IPS DF 4.7 (cell line): Measurements from ENCODE around the gene TMPRSS6.
"Not testable (repeated sequence)": the region's sequence is repeated elsewhere in the genome, so short reads cannot be mapped to it uniquely, and the experiment has no call there.

Experiments
- DNase-seq: peaks from one replicate; pipeline ENCODE4 v3.0.0-alpha.2; 2013; ENCODE audit warnings: low spot score; ENCODE audit errors: extremely low read depth

The TMPRSS6 gene

GRCh38 chr22:37088750-37089408 is 20.6 kb downstream of the TMPRSS6 start:
- DNase-seq: no peak

- no peak for DNase-seq
Measured at GRCh38 chr22:37088108-37088605, 21.4 kb downstream of the TMPRSS6 start.

GRCh38 chr22:37086184-37086583 is 23.3 kb downstream of the TMPRSS6 start:
- no peak for DNase-seq

- DNase-seq: no peak
Measured at GRCh38 chr22:37084385-37084784, 25.1 kb downstream of the TMPRSS6 start.

- no peak for DNase-seq
Measured at GRCh38 chr22:37083914-37084313, 25.6 kb downstream of the TMPRSS6 start.

GRCh38 chr22:37082251-37082873 is 27.2 kb downstream of the TMPRSS6 start:
- DNase-seq: no peak

- DNase-seq: no peak
Measured at GRCh38 chr22:37080838-37081237, 28.7 kb downstream of the TMPRSS6 start.

- no peak for DNase-seq
Measured at GRCh38 chr22:37080438-37080837, 29.1 kb downstream of the TMPRSS6 start.

GRCh38 chr22:37079668-37080171 is 29.8 kb downstream of the TMPRSS6 start:
- no peak for DNase-seq

- DNase-seq: no peak
Measured at GRCh38 chr22:37079158-37079557, 30.4 kb downstream of the TMPRSS6 start.

- DNase-seq: no peak
Measured at GRCh38 chr22:37077802-37078448, 31.6 kb downstream of the TMPRSS6 start.

GRCh38 chr22:37075822-37076433 is 33.6 kb downstream of the TMPRSS6 start:
- DNase-seq: no peak

- no peak for DNase-seq
Measured at GRCh38 chr22:37075046-37075445, 34.5 kb downstream of the TMPRSS6 start.

- no peak for DNase-seq
Measured at GRCh38 chr22:37074537-37074936, 35.0 kb downstream of the TMPRSS6 start.

- no peak for DNase-seq
Measured at GRCh38 chr22:37072673-37073072, 36.8 kb downstream of the TMPRSS6 start.

GRCh38 chr22:37071850-37072592 is 37.5 kb downstream of the TMPRSS6 start:
- not testable (repeated sequence) for DNase-seq

- DNase-seq: no peak
Measured at GRCh38 chr22:37070744-37071143, 38.8 kb downstream of the TMPRSS6 start.

GRCh38 chr22:37070334-37070733 is 39.2 kb downstream of the TMPRSS6 start:
- DNase-seq: no peak

GRCh38 chr22:37069719-37070118 is 39.8 kb downstream of the TMPRSS6 start:
- DNase-seq: no peak

GRCh38 chr22:37069319-37069718 is 40.2 kb downstream of the TMPRSS6 start:
- DNase-seq: no peak

GRCh38 chr22:37068859-37069258 is 40.7 kb downstream of the TMPRSS6 start:
- DNase-seq: no peak
